ENCODE results near the gene HES7.

DNA sequence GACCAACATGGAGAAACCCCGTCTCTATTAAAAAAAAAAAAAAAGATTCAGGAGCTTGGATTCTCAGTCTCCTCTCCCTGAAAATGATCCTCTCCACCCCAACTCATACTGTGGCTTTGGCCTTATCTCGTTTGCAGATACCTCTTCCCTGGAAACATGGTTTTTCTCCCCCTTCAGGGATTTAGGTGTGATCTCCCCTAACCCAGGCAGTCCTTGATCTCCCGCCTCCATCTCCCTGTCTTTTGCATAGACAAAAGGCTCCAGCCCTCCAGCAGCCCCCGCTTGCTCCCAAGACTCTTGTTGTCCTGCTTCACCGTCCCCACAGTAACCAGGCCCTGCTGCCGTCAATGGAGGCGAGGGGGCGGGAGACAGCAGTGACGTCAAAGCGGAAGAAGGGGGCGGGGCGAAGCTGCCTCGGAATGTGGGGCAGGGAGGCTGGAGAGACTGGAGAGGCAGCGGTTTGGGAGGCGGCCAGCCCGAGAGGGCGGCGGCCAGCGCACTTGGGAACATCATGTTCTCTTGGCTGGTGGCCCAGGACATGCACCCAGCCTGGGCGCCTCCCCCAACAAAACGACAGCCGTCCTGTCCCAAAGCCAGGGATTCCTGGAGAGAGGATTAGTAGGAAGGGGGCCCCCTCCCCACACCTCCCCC is 30.2 kb upstream of the HES7 start:
- TF ChIP-seq, protein P1, sequence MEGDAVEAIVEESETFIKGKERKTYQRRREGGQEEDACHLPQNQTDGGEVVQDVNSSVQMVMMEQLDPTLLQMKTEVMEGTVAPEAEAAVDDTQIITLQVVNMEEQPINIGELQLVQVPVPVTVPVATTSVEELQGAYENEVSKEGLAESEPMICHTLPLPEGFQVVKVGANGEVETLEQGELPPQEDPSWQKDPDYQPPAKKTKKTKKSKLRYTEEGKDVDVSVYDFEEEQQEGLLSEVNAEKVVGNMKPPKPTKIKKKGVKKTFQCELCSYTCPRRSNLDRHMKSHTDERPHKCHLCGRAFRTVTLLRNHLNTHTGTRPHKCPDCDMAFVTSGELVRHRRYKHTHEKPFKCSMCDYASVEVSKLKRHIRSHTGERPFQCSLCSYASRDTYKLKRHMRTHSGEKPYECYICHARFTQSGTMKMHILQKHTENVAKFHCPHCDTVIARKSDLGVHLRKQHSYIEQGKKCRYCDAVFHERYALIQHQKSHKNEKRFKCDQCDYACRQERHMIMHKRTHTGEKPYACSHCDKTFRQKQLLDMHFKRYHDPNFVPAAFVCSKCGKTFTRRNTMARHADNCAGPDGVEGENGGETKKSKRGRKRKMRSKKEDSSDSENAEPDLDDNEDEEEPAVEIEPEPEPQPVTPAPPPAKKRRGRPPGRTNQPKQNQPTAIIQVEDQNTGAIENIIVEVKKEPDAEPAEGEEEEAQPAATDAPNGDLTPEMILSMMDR (IDR thresholded peaks at IDR 0.05) = no peak
- TF ChIP-seq ZFX (IDR thresholded peaks at IDR 0.05; ENCODE audit: borderline replicate concordance) = no peak

Data from 22Rv1 (cell line).